Chondrocyte (in vitro differentiated cells): ENCODE results near the gene IRGC. TPM values are rescaled to one million over a fixed set of nuclear protein-coding genes. Genes with fewer than 3 reads are reported as not detected.

Experiments used
- DNase-seq: peaks from one replicate; pipeline ENCODE4 v3.0.0; 2021; ENCODE audit warnings: mixed read lengths, low spot score
- H3K27ac Mint-ChIP-seq: one replicate; pipeline ENCODE4 v1.8.0; 2021; ENCODE audit warnings: mild to moderate bottlenecking, moderate library complexity, mixed read lengths; ENCODE audit not compliant: unreplicated experiment
- H3K27me3 Mint-ChIP-seq: 2 replicates; pipeline ENCODE4 v1.8.0; 2021; ENCODE audit warnings: low read depth, mixed read lengths
- H3K36me3 Mint-ChIP-seq: 2 replicates; pipeline ENCODE4 v1.8.0; 2021; ENCODE audit warnings: low read depth, mixed read lengths
- H3K4me1 Mint-ChIP-seq: 2 replicates; pipeline ENCODE4 v1.8.0; 2021; ENCODE audit warnings: low read depth, mild to moderate bottlenecking, mixed read lengths
- H3K4me3 Mint-ChIP-seq: one replicate; pipeline ENCODE4 v1.8.0; 2021; ENCODE audit warnings: mild to moderate bottlenecking, moderate library complexity, mixed read lengths; ENCODE audit not compliant: unreplicated experiment
- H3K9me3 Mint-ChIP-seq: 2 replicates; pipeline ENCODE4 v1.8.0; 2021; ENCODE audit warnings: low read depth, mixed read lengths
- total RNA-seq: library from RNA; stranded (reverse); gene quantifications from 3 replicates; pipeline ENCODE4 v1.2.1, GENCODE V29; 2021
- TF ChIP-seq, protein P1 (sequence below): fragments of 200-600 bp; sonication (generic); IDR thresholded peaks from 2 replicates; pipeline ENCODE4 v1.5.0; 2021; ENCODE audit warnings: antibody characterized with exemption, mild to moderate bottlenecking, moderate library complexity

The IRGC gene
- total RNA-seq, 1 donor from 2014 or later, result not detected

DNA sequence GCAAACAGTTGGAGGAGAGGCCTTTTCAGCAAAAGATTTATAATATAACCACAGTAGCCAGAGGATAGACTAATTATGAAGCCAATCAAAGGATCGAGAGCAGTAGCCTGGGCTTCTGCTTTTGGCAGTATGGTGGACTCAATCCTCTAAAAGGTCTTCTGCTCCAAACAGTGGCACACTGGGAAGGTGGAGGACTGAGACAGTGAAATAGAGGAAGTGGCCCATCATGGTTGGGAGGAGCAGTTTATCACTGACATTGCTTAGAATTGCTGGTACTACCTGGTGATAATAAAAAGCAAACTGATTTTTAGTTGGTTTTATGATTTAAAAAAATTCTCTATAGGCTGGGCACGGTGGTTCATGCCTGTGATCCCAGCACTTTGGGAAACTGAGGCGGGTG is 25.0 kb upstream of the IRGC start:
- Mint-ChIP-seq H3K27ac (no peak overlapping the region), H3K36me3 (peaks cover 4% of the 10 kb centered on the region), H3K27me3 (peaks cover 11% of the 10 kb centered on the region), H3K9me3 (peaks cover 22% of the 10 kb centered on the region), H3K4me1 (no peaks in the 10 kb centered on the region), H3K4me3 (no peak overlapping the region)
- no peak for DNase-seq
- TF ChIP-seq, protein P1, sequence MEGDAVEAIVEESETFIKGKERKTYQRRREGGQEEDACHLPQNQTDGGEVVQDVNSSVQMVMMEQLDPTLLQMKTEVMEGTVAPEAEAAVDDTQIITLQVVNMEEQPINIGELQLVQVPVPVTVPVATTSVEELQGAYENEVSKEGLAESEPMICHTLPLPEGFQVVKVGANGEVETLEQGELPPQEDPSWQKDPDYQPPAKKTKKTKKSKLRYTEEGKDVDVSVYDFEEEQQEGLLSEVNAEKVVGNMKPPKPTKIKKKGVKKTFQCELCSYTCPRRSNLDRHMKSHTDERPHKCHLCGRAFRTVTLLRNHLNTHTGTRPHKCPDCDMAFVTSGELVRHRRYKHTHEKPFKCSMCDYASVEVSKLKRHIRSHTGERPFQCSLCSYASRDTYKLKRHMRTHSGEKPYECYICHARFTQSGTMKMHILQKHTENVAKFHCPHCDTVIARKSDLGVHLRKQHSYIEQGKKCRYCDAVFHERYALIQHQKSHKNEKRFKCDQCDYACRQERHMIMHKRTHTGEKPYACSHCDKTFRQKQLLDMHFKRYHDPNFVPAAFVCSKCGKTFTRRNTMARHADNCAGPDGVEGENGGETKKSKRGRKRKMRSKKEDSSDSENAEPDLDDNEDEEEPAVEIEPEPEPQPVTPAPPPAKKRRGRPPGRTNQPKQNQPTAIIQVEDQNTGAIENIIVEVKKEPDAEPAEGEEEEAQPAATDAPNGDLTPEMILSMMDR, result no peak

DNA sequence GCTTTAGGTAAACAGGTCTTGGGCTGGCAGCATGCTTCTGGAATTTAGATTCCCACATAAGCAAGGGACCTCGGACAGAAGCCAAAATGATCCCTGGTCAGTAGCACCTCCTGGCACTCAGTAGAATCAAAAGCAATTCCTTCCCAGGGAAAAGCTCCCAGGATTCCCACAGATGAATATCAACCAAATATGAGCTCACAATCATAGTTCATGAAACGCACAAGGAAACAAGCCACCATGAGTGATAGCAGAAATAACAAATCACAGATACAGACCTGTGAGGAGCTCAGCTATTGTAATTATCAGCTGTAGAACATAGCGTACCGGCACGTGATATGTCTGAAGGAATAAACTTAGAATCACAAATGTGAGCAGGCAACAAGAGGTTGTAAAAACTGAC is 24.1 kb upstream of the IRGC start:
- peaks cover 11% of the 10 kb centered on the region for H3K27me3 Mint-ChIP-seq
- TF ChIP-seq, protein P1, result no peak
- H3K36me3 Mint-ChIP-seq, result peaks cover 4% of the 10 kb centered on the region
- H3K9me3 Mint-ChIP-seq, result peaks cover 29% of the 10 kb centered on the region
- no peaks in the 10 kb centered on the region for H3K4me1 Mint-ChIP-seq
- H3K4me3 Mint-ChIP-seq, result no peak overlapping the region
- no peak for DNase-seq
- no peak overlapping the region for H3K27ac Mint-ChIP-seq

DNA sequence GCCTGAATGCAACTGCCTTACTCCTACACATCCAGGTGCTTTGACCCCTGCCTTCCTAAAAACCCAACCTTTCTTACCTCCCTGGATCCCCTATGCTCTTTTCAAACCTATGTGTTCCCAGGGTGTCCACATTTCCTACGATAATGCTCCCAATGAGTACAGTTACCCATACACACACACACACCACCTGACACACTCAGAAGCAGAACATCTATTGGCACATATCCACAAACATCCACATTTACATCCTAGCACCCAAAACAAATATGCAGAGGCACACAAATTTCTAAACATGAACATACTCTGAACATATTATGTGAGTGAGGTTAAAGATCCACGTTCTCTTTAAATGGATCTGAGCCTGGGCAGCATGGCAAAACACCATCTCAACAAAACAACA is 23.5 kb upstream of the IRGC start:
- Mint-ChIP-seq H3K27ac (no peak overlapping the region), H3K36me3 (peaks cover 4% of the 10 kb centered on the region), H3K4me3 (no peak overlapping the region), H3K9me3 (peaks cover 29% of the 10 kb centered on the region), H3K27me3 (peaks cover 11% of the 10 kb centered on the region), H3K4me1 (no peaks in the 10 kb centered on the region)
- no peak for DNase-seq
- TF ChIP-seq, protein P1, result no peak

DNA sequence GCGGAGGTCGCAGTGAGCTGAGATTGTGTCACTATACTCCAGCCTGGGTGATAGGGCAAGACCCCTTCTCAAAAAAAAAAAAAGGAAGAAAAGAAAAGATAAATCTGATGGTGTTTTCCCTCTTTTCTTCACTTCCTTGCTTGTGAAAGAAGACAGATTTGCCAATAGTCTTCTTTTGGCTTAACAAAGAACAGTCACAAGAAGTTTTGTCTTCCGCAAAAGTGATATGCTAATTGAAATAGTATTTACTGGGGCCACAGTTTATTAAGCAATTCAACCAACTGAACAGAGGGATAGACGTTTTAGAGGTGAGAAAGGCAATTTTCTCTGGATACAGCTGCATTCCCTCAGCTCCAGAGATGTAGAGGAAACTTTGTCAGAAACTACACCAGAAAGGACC is 23.0 kb upstream of the IRGC start:
- Mint-ChIP-seq H3K27ac (no peak overlapping the region), H3K9me3 (peaks cover 29% of the 10 kb centered on the region), H3K4me1 (no peaks in the 10 kb centered on the region), H3K27me3 (peaks cover 14% of the 10 kb centered on the region), H3K36me3 (peaks cover 4% of the 10 kb centered on the region), H3K4me3 (no peak overlapping the region)
- TF ChIP-seq, protein P1, result no peak
- DNase-seq, result no peak

DNA sequence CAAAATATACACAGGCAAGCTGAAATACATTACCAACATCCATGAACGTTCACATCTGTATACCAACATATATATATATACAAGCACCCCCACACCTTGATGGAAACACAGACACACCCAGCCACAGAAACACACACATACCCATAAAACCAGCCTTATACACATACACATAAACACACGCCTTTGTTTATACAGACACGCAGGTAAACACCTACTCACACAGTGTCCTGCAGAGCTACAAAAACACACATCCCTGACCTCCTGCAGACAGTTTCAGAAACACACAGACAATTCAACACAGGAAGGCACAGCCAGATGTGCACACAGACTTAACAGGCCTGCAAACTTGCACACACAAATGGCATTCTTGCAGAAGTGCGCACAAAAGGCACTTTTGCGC is 21.3 kb upstream of the IRGC start:
- Mint-ChIP-seq H3K4me3 (no peak overlapping the region), H3K4me1 (peaks cover under 1% of the 10 kb centered on the region), H3K27ac (no peak overlapping the region), H3K36me3 (peaks cover 4% of the 10 kb centered on the region), H3K27me3 (peaks cover 20% of the 10 kb centered on the region), H3K9me3 (peaks cover 29% of the 10 kb centered on the region)
- TF ChIP-seq, protein P1, result no peak
- DNase-seq, result no peak
